GM19035 (cell line): Measurements from ENCODE around the gene NUP98.
"Not testable (repeated sequence)": the region's sequence is repeated elsewhere in the genome, so short reads cannot be mapped to it uniquely, and the experiment has no call there.

Source experiments
- ATAC-seq: cut with Tn5 transposase; IDR thresholded peaks from one replicate; pipeline ENCODE4 v1.9.1; 2021; ENCODE audit not compliant: unreplicated experiment

Gene NUP98

GRCh38 chr11:3679077-3679476 lies 118.3 kb downstream of the NUP98 start:
- no peak for ATAC-seq

GRCh38 chr11:3675971-3676370 lies 121.4 kb downstream of the NUP98 start:
- no peak for ATAC-seq

DNA sequence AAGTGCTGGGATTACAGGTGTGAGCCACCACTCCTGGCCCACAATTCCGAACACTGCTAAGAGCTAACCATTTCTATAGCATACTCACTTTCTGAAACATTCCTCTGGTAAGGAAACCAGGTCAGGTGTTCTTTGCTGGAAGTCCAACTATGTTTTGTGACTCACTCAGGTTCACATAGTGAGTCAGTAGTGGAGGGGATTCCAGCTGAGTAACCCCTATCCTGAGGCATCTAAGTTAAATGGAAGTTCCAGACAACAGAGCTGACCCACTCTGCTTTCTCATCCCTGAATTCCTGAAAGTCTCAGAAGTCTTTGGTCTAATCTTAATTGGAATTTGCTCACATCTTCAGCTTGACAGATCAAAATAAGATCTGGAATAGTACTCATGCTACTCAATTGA lies 123.2 kb downstream of the NUP98 start:
- ATAC-seq: no peak

GRCh38 chr11:3671334-3672254 lies 125.8 kb downstream of the NUP98 start, which contains the start of gene CHRNA10:
CHRNA10 (minus strand) TSS chr11:3671384; CDS start chr11:3671312, 72 bp downstream.
- ATAC-seq: no peak

DNA sequence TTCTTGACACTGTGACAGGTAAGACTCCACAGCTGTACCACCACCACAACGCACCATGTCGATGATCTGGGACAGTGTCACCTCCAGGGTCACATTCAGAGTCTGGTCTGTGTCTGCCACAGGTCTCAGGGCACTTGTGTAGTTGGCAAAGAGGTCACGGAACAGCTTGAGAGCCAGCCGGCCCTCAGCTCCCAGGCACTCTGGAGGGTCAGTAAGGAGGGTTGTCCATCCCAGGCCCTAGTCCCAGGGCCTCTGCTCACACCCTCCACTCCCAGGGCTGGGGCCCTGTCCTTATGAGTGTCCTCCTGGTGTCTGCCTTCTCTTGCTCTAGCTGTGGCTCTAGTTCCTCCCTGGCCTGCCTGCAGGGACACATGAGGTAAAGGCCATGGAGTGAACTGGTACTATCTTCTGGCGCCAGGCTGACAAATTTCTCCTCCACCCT lies 127.6 kb downstream of the NUP98 start:
- ATAC-seq: no peak

DNA sequence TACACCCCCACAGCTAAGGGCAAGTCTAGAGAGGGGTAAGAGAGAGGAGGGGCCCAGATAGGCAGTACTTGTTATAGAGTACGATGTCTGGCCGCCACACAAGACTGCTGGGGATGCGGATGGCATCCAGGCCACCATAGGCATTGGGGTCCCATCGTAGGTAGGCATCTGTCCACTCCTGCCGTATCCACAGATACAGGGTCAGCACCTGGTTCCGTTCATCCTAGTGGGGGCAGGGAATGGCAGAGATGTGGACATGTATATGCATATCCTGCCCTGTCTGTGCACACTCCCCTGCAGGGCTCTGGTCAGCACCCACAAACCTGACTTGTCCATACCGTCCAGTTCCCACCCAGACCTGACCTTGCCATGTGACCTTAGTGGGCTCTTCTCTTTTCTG lies 128.2 kb downstream of the NUP98 start:
- no peak for ATAC-seq

GRCh38 chr11:3667149-3668035 lies 130.0 kb downstream of the NUP98 start:
- ATAC-seq: no peak

DNA sequence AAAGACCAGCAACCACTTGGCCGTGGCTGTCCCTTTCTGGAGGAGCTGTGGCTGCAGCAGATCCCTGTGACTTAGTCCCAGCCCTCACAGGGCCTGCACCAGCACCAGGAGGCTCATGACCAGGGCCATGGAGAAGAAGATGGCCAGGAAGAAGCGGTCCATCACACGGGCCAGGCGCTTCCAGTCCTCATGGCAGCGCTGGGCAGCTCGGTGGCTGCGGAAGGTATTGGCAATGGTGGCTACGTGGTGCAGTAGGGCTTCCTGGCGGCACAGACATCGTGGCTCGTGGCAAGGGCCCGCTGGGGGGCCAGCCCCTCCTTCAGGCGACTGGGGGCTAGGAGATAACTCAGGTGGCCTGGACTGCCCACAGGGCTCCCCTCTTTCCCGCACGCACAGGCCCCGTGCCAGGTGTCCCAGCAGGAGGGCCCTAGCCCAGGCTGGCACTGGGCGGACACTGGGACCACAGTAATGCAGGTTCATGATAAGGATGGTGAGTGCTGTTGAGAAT lies 131.3 kb downstream of the NUP98 start:
- ATAC-seq: no peak

GRCh38 chr11:3665336-3666022 lies 131.9 kb downstream of the NUP98 start:
- ATAC-seq: no peak

- no peak for ATAC-seq
Measured at GRCh38 chr11:3664032-3664630, 133.2 kb downstream of the NUP98 start.

GRCh38 chr11:3662856-3663255 lies 134.5 kb downstream of the NUP98 start:
- ATAC-seq: no peak

DNA sequence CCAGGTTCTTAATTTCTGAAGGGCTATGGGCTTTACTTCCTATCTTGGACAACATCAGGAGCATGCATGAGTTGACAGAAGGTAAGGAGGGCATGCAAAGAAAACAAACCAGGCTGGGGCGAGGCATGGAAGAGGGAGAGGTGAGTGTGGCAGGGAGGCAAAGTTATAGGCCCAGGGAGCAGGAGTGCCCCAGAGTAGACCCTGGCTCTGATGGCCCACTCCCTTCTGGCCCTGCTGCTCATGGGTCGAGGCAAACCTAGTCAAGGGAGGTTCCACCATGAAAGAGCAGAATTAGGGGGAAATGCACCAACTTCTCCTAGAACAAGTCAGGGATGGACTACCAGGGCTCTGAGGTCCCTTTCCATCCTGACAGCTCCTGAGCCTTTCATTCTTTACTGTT lies 136.4 kb downstream of the NUP98 start:
- ATAC-seq: no peak

GRCh38 chr11:3659595-3660515 lies 137.5 kb downstream of the NUP98 start:
- ATAC-seq: no peak

DNA sequence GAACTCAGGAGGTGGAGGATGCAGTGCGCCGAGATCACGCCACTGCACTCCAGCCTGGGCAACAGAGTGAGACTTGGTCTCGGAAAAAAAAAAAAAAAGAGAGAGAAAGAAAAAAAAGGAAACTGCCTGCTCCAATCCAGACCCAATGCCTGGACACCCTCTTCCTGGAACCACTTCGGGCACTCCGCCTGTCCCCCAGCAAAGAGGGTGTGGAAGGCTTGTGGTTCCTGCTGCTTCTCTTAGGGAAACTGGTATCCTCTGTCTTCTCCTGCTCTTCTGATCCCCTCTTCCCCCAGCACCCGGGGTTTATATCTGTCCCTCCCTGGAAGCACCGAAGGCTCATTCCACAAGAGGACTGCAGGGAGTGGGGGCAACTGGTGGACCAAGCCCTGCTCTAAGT lies 139.1 kb downstream of the NUP98 start:
- ATAC-seq: no peak

DNA sequence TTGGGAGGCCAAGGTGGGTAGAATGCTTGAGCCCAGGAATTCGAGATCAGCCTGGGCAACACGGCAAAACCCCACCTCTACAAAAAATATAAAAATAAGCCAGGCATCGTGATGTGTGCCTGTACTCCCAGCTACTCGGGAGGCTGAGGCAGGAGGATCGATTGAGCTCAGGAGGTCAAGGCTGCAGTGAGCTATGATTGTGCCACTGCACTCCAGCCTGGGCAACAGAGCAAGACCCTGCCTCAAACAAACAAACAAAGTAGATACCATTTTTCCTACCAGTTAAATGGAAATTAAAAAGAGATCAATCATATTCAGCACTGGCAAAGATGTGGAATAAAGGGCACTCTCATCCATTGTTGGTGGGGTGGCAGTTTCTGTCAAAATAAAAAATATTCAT lies 140.0 kb downstream of the NUP98 start:
- ATAC-seq: not testable (repeated sequence)

DNA sequence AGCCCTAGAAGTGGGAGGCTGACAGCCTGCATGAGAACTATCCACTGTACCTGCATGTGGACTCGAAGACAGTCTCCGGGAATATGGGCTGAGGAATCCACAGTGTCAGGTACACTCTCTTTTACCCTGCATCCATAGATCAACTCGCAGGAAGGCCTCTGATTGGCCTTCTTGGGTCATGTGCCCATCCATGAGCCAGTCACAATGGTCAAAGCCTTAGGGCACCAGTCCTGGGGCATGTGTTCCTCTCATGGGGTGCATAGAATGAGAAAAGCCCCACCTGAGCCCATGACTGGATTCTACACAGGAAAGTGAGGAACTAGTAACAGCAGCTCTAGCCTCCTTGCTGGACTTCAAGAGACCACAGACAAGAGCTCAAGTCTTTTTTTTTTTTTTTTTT lies 141.8 kb downstream of the NUP98 start:
- ATAC-seq: no peak

DNA sequence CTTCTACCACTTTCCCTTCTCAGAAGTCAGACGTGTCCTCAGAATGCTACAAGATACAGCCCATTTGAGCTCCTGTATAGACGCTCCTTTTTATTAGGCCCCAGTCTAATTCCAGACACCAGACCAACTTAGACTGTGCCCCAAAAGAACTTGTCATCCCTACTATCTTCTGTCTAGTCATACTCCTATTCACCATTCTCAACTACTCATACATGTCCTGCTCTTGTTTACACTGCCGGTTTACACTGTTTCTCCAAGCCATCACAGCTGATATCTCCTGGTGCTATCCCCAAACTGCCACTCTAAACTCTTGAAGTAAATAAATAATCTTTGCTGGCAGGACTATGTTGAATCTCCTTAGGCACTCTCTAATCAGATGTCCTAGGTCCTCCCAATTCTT lies 144.8 kb downstream of the NUP98 start:
- ATAC-seq: not testable (repeated sequence)

DNA sequence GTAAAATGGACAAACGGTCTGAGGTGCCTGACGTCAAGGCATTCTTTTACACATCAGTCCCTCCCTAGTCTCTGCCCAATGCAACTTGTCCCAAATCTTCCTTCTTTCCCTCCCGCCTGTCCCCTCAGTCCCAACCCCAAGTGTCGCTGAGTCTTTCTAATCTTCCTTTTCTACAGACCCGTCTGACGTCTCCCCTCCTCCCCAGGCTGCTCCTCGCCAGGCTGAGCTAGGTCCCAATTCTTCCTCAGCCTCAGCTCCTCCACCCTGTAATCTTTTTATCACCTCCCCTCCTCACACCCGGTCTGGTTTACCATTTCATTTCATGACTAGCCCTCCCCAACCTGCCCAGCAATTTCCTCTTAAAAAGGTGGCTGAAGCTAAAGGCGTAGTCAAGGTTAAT lies 148.0 kb downstream of the NUP98 start:
- not testable (repeated sequence) for ATAC-seq

GRCh38 chr11:3648843-3649242 lies 148.5 kb downstream of the NUP98 start:
- ATAC-seq: not testable (repeated sequence)
